Left ventricle myocardium inferior (tissue), 1 donor: ENCODE data around the gene MND1. TPM values are rescaled to one million over a fixed set of nuclear protein-coding genes. Genes with fewer than 3 reads are reported as not detected.

Experiments
- DNase-seq: peaks from one replicate; pipeline ENCODE4 v3.0.0-alpha.2; 2020
- H3K27ac ChIP-seq: fragments of 200-600 bp; replicated peaks from 2 replicates; pipeline ENCODE4 v1.8.0; 2021
- H3K27me3 ChIP-seq: fragments of 200-600 bp; 2 replicates; pipeline ENCODE4 v1.8.0; 2021; ENCODE audit warnings: low read depth
- H3K36me3 ChIP-seq: fragments of 200-600 bp; 2 replicates; pipeline ENCODE4 v1.8.0; 2021
- H3K4me1 ChIP-seq: fragments of 200-600 bp; 2 replicates; pipeline ENCODE4 v1.8.0; 2021
- H3K4me3 ChIP-seq: fragments of 200-600 bp; 2 replicates; pipeline ENCODE4 v1.8.0; 2021; ENCODE audit warnings: mild to moderate bottlenecking, moderate library complexity
- H3K9me3 ChIP-seq: fragments of 200-600 bp; replicated peaks from 2 replicates; pipeline ENCODE4 v1.8.0; 2021
- intact Hi-C: fragments of 100-400 bp; cut with micrococcal nuclease; formaldehyde crosslinking; loops from one replicate; pipeline ENCODE4 v1.11.0; 2022
- total RNA-seq: library from RNA; stranded (reverse); fragmentation: NEBNext Ultra II Directional; extraction: Animal tissue kit (Norgen Biotek cat#: 25700); gene quantifications from one replicate; pipeline ENCODE4 v1.2.1, GENCODE V29; 2021
- TF ChIP-seq, protein P1 (sequence below): fragments of 200-600 bp; IDR thresholded peaks from 2 replicates; pipeline ENCODE4 v1.8.0; 2021; ENCODE audit warnings: antibody characterized with exemption, mild to moderate bottlenecking, borderline replicate concordance
- donor health status: DM: no; HTN: yes; CAD: no; lungs with severe emphysema.

MND1 gene
- total RNA-seq, 1 donor from 2014 or later, result 0.38 TPM

GRCh38 chr4:153365003-153365402 lies 20.5 kb downstream of the MND1 start:
- H3K27me3 ChIP-seq, result no peaks in the 10 kb centered on the region
- H3K27ac ChIP-seq, result no peak overlapping the region
- DNase-seq, result no peak
- H3K36me3 ChIP-seq, result no peaks in the 10 kb centered on the region
- peaks cover 8% of the 10 kb centered on the region for H3K9me3 ChIP-seq
- TF ChIP-seq, protein P1, sequence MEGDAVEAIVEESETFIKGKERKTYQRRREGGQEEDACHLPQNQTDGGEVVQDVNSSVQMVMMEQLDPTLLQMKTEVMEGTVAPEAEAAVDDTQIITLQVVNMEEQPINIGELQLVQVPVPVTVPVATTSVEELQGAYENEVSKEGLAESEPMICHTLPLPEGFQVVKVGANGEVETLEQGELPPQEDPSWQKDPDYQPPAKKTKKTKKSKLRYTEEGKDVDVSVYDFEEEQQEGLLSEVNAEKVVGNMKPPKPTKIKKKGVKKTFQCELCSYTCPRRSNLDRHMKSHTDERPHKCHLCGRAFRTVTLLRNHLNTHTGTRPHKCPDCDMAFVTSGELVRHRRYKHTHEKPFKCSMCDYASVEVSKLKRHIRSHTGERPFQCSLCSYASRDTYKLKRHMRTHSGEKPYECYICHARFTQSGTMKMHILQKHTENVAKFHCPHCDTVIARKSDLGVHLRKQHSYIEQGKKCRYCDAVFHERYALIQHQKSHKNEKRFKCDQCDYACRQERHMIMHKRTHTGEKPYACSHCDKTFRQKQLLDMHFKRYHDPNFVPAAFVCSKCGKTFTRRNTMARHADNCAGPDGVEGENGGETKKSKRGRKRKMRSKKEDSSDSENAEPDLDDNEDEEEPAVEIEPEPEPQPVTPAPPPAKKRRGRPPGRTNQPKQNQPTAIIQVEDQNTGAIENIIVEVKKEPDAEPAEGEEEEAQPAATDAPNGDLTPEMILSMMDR, result no peak
- intact Hi-C loops, result no loop called here
- H3K4me1 ChIP-seq, result no peaks in the 10 kb centered on the region
- H3K4me3 ChIP-seq, result no peak overlapping the region

GRCh38 chr4:153366486-153366885 lies 22.0 kb downstream of the MND1 start:
- no peak for DNase-seq
- Histone ChIP-seq H3K4me1 (no peaks in the 10 kb centered on the region), H3K27ac (no peak overlapping the region), H3K27me3 (no peaks in the 10 kb centered on the region), H3K9me3 (peaks cover 11% of the 10 kb centered on the region), H3K4me3 (no peak overlapping the region), H3K36me3 (no peaks in the 10 kb centered on the region)
- TF ChIP-seq, protein P1, result no peak
- intact Hi-C loops, result no loop called here

- TF ChIP-seq, protein P1, result no peak
- intact Hi-C loops, result no loop called here
- DNase-seq, result no peak
- Histone ChIP-seq H3K4me1 (no peaks in the 10 kb centered on the region), H3K27me3 (no peaks in the 10 kb centered on the region), H3K4me3 (no peak overlapping the region), H3K9me3 (peaks cover 11% of the 10 kb centered on the region), H3K27ac (no peak overlapping the region), H3K36me3 (no peaks in the 10 kb centered on the region)
Observed at GRCh38 chr4:153367092-153367491, 22.6 kb downstream of the MND1 start.

GRCh38 chr4:153369021-153369420 lies 24.5 kb downstream of the MND1 start:
- Histone ChIP-seq H3K27ac (no peak overlapping the region), H3K36me3 (no peaks in the 10 kb centered on the region), H3K4me1 (no peaks in the 10 kb centered on the region), H3K9me3 (peaks cover 25% of the 10 kb centered on the region), H3K27me3 (no peaks in the 10 kb centered on the region), H3K4me3 (no peak overlapping the region)
- TF ChIP-seq, protein P1, result no peak
- intact Hi-C loops, result no loop called here
- no peak for DNase-seq

GRCh38 chr4:153371701-153372234 lies 27.3 kb downstream of the MND1 start:
- no peak overlapping the region for H3K27ac ChIP-seq
- no peaks in the 10 kb centered on the region for H3K4me1 ChIP-seq
- intact Hi-C loops, result no loop called here
- TF ChIP-seq, protein P1, result no peak
- H3K4me3 ChIP-seq, result no peak overlapping the region
- H3K9me3 ChIP-seq, result peaks cover 18% of the 10 kb centered on the region
- DNase-seq, result no peak
- H3K36me3 ChIP-seq, result no peaks in the 10 kb centered on the region
- H3K27me3 ChIP-seq, result no peaks in the 10 kb centered on the region
